ENCODE data around the gene HSPA12A. TPM values are rescaled to one million over a fixed set of nuclear protein-coding genes. Genes with fewer than 3 reads are reported as not detected.

HSPA12A gene
- total RNA-seq, 1 donor from 2014 or later = 0.46 TPM

- Mint-ChIP-seq H3K27ac (no peak overlapping the region), H3K27me3 (ENCODE audit: low read depth) (peaks cover 11% of the 10 kb centered on the region), H3K36me3 (ENCODE audit: low read depth) (no peaks in the 10 kb centered on the region), H3K4me3 (ENCODE audit: low read depth) (no peak overlapping the region), H3K4me1 (ENCODE audit: low read depth) (peaks cover 5% of the 10 kb centered on the region), H3K9me3 (no peaks in the 10 kb centered on the region)
- intact Hi-C loops (cut with micrococcal nuclease) = no loop called here
- no peak for DNase-seq (ENCODE audit: low spot score)
Measured at GRCh38 chr10:116729243-116729642, 13.1 kb downstream of the HSPA12A start.

GRCh38 chr10:116728526-116729096, 13.8 kb downstream of the HSPA12A start:
- H3K4me3 Mint-ChIP-seq (ENCODE audit: low read depth) = no peak overlapping the region
- intact Hi-C loops (cut with micrococcal nuclease) = no loop called here
- peaks cover 10% of the 10 kb centered on the region for H3K4me1 Mint-ChIP-seq (ENCODE audit: low read depth)
- H3K27ac Mint-ChIP-seq = no peak overlapping the region
- H3K36me3 Mint-ChIP-seq (ENCODE audit: low read depth) = no peaks in the 10 kb centered on the region
- peaks cover 11% of the 10 kb centered on the region for H3K27me3 Mint-ChIP-seq (ENCODE audit: low read depth)
- no peak for DNase-seq (ENCODE audit: low spot score)
- no peaks in the 10 kb centered on the region for H3K9me3 Mint-ChIP-seq

- DNase-seq (ENCODE audit: low spot score) = peak; percentile 40
- intact Hi-C loops (cut with micrococcal nuclease) = no loop called here
- H3K27ac Mint-ChIP-seq = no peak overlapping the region
- H3K27me3 Mint-ChIP-seq (ENCODE audit: low read depth) = peaks cover 15% of the 10 kb centered on the region
- H3K36me3 Mint-ChIP-seq (ENCODE audit: low read depth) = no peaks in the 10 kb centered on the region
- peaks cover 14% of the 10 kb centered on the region for H3K4me1 Mint-ChIP-seq (ENCODE audit: low read depth)
- no peaks in the 10 kb centered on the region for H3K9me3 Mint-ChIP-seq
- no peak overlapping the region for H3K4me3 Mint-ChIP-seq (ENCODE audit: low read depth)
Measured at GRCh38 chr10:116723428-116724281, 18.7 kb downstream of the HSPA12A start.

- no peaks in the 10 kb centered on the region for H3K9me3 Mint-ChIP-seq
- H3K27me3 Mint-ChIP-seq (ENCODE audit: low read depth) = peaks cover 15% of the 10 kb centered on the region
- H3K36me3 Mint-ChIP-seq (ENCODE audit: low read depth) = no peaks in the 10 kb centered on the region
- no peak overlapping the region for H3K4me3 Mint-ChIP-seq (ENCODE audit: low read depth)
- peaks cover 14% of the 10 kb centered on the region for H3K4me1 Mint-ChIP-seq (ENCODE audit: low read depth)
- intact Hi-C loops (cut with micrococcal nuclease) = no loop called here
- no peak overlapping the region for H3K27ac Mint-ChIP-seq
- no peak for DNase-seq (ENCODE audit: low spot score)
Measured at GRCh38 chr10:116722736-116723427, 19.5 kb downstream of the HSPA12A start.

GRCh38 chr10:116721547-116722392, 20.6 kb downstream of the HSPA12A start:
- Mint-ChIP-seq H3K4me1 (ENCODE audit: low read depth) (peaks cover 14% of the 10 kb centered on the region), H3K4me3 (ENCODE audit: low read depth) (no peak overlapping the region), H3K9me3 (no peaks in the 10 kb centered on the region), H3K36me3 (ENCODE audit: low read depth) (no peaks in the 10 kb centered on the region), H3K27ac (no peak overlapping the region), H3K27me3 (ENCODE audit: low read depth) (peaks cover 12% of the 10 kb centered on the region)
- no peak for DNase-seq (ENCODE audit: low spot score)
- intact Hi-C loops (cut with micrococcal nuclease) = no loop called here

GRCh38 chr10:116720668-116721546, 21.5 kb downstream of the HSPA12A start:
- Mint-ChIP-seq H3K36me3 (ENCODE audit: low read depth) (no peaks in the 10 kb centered on the region), H3K9me3 (no peaks in the 10 kb centered on the region), H3K27ac (no peak overlapping the region), H3K27me3 (ENCODE audit: low read depth) (peaks cover 9% of the 10 kb centered on the region), H3K4me1 (ENCODE audit: low read depth) (peaks cover 14% of the 10 kb centered on the region), H3K4me3 (ENCODE audit: low read depth) (no peak overlapping the region)
- DNase-seq (ENCODE audit: low spot score) = no peak
- intact Hi-C loops (cut with micrococcal nuclease) = no loop called here

GRCh38 chr10:116720241-116720643, 22.1 kb downstream of the HSPA12A start:
- H3K4me3 Mint-ChIP-seq (ENCODE audit: low read depth) = no peak overlapping the region
- H3K9me3 Mint-ChIP-seq = no peaks in the 10 kb centered on the region
- no peak overlapping the region for H3K27ac Mint-ChIP-seq
- DNase-seq (ENCODE audit: low spot score) = no peak
- H3K36me3 Mint-ChIP-seq (ENCODE audit: low read depth) = no peaks in the 10 kb centered on the region
- peaks cover 14% of the 10 kb centered on the region for H3K4me1 Mint-ChIP-seq (ENCODE audit: low read depth)
- intact Hi-C loops (cut with micrococcal nuclease) = no loop called here
- H3K27me3 Mint-ChIP-seq (ENCODE audit: low read depth) = peaks cover 7% of the 10 kb centered on the region

- intact Hi-C loops (cut with micrococcal nuclease) = no loop called here
- DNase-seq (ENCODE audit: low spot score) = no peak
- no peaks in the 10 kb centered on the region for H3K9me3 Mint-ChIP-seq
- H3K4me1 Mint-ChIP-seq (ENCODE audit: low read depth) = peaks cover 12% of the 10 kb centered on the region
- no peaks in the 10 kb centered on the region for H3K36me3 Mint-ChIP-seq (ENCODE audit: low read depth)
- H3K27me3 Mint-ChIP-seq (ENCODE audit: low read depth) = peaks cover 7% of the 10 kb centered on the region
- H3K4me3 Mint-ChIP-seq (ENCODE audit: low read depth) = no peak overlapping the region
- no peak overlapping the region for H3K27ac Mint-ChIP-seq
Measured at GRCh38 chr10:116719804-116720203, 22.6 kb downstream of the HSPA12A start.

GRCh38 chr10:116718058-116718457, 24.3 kb downstream of the HSPA12A start:
- intact Hi-C loops (cut with micrococcal nuclease) = no loop called here

GRCh38 chr10:116716381-116716780, 26.0 kb downstream of the HSPA12A start:
- Mint-ChIP-seq H3K9me3 (no peaks in the 10 kb centered on the region), H3K27me3 (ENCODE audit: low read depth) (peaks cover 10% of the 10 kb centered on the region), H3K27ac (no peak overlapping the region), H3K4me3 (ENCODE audit: low read depth) (no peak overlapping the region), H3K4me1 (ENCODE audit: low read depth) (no peaks in the 10 kb centered on the region), H3K36me3 (ENCODE audit: low read depth) (no peaks in the 10 kb centered on the region)
- DNase-seq (ENCODE audit: low spot score) = no peak
- intact Hi-C loops (cut with micrococcal nuclease) = no loop called here

More at GRCh38 chr10:116718058-116718457, 24.3 kb downstream of the HSPA12A start:
- Mint-ChIP-seq H3K27ac (no peak overlapping the region), H3K27me3 (ENCODE audit: low read depth) (peaks cover 11% of the 10 kb centered on the region), H3K36me3 (ENCODE audit: low read depth) (no peaks in the 10 kb centered on the region), H3K4me1 (ENCODE audit: low read depth) (no peaks in the 10 kb centered on the region), H3K9me3 (no peaks in the 10 kb centered on the region), H3K4me3 (ENCODE audit: low read depth) (no peak overlapping the region)
- DNase-seq (ENCODE audit: low spot score) = no peak

- no peaks in the 10 kb centered on the region for H3K4me1 Mint-ChIP-seq (ENCODE audit: low read depth)
- H3K36me3 Mint-ChIP-seq (ENCODE audit: low read depth) = no peaks in the 10 kb centered on the region
- intact Hi-C loops (cut with micrococcal nuclease) = no loop called here
- DNase-seq (ENCODE audit: low spot score) = no peak
- H3K4me3 Mint-ChIP-seq (ENCODE audit: low read depth) = no peak overlapping the region
- no peaks in the 10 kb centered on the region for H3K9me3 Mint-ChIP-seq
- no peak overlapping the region for H3K27ac Mint-ChIP-seq
- peaks cover 10% of the 10 kb centered on the region for H3K27me3 Mint-ChIP-seq (ENCODE audit: low read depth)
Measured at GRCh38 chr10:116715839-116716377, 26.5 kb downstream of the HSPA12A start.
